Measurements from ENCODE around the gene COL16A1.

DNA sequence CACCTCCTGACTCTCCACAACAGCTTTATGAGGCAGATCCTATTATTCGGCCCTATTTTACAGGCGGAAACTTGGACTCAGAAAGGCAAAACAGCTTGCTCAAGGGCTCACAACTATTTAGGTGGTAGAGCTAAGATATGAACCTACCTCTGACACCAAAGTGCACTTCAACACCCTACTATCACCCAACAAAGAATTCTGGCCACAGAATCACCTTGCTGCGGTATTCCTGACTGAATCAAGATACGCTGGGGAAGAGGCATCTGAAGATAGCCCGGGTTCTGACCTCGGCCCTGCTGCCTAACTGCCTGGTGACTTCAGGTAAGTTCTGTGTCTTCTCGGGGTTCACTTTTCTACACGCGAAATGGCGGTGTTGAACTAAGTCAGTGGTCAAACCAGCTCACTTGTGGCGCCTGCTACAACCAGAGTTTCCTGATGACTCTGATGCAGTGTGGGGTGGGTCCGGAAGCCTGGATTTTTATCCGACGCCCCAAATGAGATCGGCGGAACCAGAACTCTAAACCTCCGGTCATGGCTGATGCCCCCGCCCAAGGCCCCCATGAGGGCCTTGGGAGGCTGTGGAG lies 59.7 kb downstream of the COL16A1 start:
- no peak for TF ChIP-seq CTCF (conservative IDR thresholded peaks at IDR 0.05 in 1 of 2, IDR thresholded peaks at IDR 0.05 in 1 of 2; ENCODE audit: extremely low read depth in 1 of 2, insufficient read depth in 1 of 2, low read depth in 1 of 2, low read length in 2 of 2)
- no peak for TF ChIP-seq EZH2 (IDR thresholded peaks at IDR 0.05; ENCODE audit: borderline replicate concordance, low read length)
